GM21619 (cell line): ENCODE results near the gene NMRK1.

Source experiments
- ATAC-seq: cut with Tn5 transposase; IDR thresholded peaks from one replicate; pipeline ENCODE4 v1.9.1; 2021; ENCODE audit not compliant: unreplicated experiment

The NMRK1 gene

DNA sequence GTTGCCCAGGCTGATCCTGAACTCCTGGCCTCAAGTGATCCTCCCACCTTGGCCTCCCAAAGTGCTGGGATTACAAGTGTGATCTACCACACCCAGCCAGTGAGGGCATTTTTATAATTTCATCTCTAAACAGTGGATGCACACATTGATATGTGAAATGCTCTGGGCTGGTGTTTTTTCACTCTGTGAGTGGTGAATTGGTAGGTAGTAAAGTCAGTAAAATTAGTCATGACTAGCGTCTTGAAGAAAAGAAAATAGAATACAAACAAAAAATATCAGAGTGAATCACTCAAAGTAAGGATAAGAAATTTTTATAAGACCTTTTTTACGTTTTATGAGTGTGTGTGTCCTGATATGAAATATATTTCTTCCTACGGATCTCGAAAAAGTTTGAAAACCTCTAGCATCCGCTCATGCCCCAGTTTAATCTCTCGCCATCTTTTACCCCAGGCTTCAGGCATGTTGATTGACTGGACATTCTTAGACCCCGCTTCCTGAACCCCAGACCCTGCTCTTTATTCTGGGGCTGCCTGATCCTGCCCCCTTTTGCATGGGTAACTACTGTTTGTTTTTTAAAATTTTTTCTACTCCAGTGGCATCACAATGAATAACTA is 14.3 kb upstream of the NMRK1 start:
- no peak for ATAC-seq

GRCh38 chr9:75101004-75101588 is 13.1 kb upstream of the NMRK1 start:
- no peak for ATAC-seq

DNA sequence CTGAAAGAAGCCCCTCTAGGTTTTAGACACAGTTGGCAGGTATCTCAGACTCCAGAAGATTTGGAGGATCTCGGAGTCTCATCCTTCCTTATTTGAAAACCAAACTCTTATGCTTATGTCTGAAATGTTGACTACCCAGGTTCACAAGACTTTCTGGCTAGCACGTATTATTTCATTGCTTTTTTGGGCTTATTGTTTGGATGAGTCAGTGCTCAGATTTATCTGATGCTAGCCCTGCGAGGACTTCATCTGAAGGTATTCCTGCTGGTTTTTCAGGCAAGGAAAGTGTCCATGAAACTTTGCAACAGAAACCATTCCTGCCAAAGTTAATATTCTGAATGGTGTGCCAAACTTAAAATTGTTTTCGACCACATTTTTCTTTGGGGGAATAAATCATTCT is 8.8 kb upstream of the NMRK1 start:
- no peak for ATAC-seq

GRCh38 chr9:75092766-75093165 is 4.8 kb upstream of the NMRK1 start:
- no peak for ATAC-seq

GRCh38 chr9:75090579-75090978 is 2.6 kb upstream of the NMRK1 start:
- no peak for ATAC-seq

DNA sequence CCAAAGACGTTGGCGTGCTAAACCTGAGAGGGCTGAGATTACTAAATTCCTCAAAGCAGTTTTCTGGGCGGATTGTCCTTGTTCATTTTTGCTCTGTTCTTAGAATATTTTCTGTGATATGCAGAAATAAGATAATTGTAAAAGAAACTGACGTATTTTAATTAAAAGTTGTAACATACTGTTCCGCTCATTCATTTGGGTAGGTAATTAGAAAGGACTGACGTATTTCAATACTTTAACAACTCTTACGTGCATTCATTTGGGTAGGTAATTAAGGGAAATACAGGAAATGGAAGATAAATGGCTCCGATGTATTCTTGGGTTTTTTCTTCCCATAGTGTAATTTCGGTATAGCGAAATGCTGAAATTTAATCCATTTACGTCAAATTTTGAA is 1.4 kb upstream of the NMRK1 start:
- no peak for ATAC-seq

GRCh38 chr9:75088646-75089372 is 854 bp upstream of the NMRK1 start:
- ATAC-seq = peak; percentile 33

- peak; percentile 31 for ATAC-seq
Measured at GRCh38 chr9:75087289-75087823, 599 bp downstream of the NMRK1 start.

- no peak for ATAC-seq
Measured at GRCh38 chr9:75086541-75087288, 1.2 kb downstream of the NMRK1 start.

- ATAC-seq = no peak
Measured at GRCh38 chr9:75085640-75086039, 2.3 kb downstream of the NMRK1 start.

DNA sequence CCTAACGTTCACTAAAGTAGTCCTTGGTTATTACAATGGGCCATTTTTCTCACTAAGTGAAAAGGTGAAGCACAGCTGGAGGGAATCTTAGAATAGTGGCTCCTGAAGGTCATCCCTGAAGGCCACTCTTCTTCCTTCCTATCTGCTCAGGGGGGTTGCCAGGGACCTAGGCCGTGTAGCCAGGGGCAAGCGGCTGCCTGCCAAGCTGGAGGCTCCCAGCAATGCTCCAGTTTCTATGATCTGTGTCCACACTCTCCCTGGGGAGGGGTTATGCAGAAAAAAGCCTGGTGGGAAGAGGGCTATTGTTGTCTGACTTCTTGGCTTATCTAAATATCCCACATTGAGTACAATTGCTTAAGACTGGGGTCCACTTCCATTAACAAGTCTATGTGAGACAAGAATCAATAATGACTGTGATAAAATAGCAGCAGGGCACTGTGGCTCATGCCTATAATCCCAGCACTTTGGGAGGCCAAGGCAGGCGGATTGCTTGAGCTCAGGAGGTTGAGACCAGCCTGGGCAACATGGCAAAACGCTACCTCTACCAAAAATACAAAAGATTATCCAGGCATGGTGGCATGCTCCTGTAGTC is 3.8 kb downstream of the NMRK1 start:
- no peak for ATAC-seq

DNA sequence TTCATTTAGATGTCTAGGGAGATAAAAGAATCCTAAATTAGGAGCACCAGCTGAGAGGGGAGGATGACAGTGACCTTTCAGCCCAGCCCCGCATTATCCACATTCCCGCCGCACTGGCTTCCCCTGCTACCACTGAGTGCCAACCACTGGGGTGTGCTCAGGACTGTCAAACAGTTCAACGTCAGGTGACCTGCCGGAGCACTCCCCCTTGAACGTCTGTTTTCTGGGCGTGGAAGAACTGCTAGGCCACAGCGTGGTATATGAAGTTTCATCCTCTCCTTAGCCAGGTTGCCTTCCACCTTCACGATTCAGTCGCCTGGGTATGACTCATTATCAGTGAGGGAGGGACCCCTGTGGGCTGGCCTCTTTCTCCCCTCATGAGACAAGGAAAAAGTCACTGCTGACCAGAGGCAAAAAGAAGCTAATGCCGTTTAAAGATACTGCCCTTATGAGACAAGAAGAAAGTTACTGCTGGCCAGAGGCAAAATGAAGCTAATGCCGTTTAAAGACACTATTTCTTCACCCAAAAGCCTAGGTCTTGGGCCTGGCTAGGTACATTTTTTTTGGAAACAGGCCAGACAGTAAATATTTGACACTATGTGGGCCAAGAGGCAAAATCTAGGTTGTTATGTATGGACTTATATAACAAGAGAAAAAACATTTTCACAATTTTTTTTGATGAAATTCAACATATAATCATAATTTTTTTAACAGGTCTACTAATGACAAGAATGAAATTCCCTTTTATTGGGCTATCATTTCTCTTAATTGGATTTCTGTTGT is 4.6 kb downstream of the NMRK1 start:
- ATAC-seq = no peak

- no peak for ATAC-seq
Measured at GRCh38 chr9:75081632-75082031, 6.3 kb downstream of the NMRK1 start.

DNA sequence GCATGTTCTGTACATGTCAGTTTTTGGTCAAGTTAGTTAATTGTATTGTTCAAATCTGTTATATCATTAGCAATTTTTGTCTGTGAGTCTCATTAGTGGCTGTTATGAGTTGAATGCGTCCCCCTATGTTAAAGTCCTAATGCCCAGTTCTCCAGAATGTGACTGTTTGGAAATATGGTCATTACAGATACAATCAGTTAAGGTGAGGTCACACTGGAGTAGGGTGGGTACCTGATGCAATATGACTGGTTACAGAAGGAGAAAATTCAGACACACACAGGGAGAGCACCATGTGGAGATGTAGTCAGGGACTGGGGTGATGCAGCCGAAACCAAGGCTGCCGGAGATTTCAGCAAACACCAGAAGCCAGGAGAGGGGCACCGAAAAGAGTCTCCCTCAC is 15.1 kb downstream of the NMRK1 start:
- no peak for ATAC-seq

GRCh38 chr9:75071530-75072122 is 16.3 kb downstream of the NMRK1 start:
- ATAC-seq = no peak

DNA sequence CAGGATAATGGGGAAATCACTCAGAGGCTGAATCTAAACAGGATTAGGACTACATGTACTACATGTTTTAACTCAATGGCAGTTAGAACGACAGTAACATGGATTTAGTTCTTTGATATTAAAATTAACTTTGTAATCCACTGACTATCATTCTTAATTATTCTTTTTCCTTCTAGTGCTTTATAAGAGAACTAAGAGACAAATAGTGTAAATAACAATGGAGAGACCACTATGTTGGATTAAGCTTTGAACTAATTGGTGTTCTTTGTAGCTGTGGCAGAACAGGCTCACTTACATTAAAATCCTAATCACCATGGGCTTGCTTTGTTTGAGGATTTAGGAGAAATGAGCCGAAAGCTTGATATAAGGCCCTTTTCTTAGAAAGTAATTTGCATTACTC is 18.8 kb downstream of the NMRK1 start:
- no peak for ATAC-seq

DNA sequence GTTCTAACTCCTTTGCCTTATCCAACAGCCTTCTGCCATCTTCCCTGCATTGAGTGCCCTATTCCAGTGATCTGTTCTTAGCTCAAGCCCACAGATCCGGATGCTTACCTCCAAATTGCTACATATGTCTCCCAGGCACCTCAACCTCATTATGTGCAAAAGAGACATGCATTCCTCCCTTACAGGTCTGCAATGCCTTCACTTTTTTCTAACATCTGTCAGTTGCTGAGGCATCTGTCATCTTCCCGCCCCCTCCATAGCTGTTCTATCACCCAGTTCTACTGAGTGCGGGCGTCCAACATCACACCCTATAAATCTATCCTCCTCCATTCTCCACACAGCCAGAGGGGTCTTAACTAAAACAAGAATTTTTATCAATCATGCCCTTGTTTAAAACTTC is 20.1 kb downstream of the NMRK1 start:
- no peak for ATAC-seq

GRCh38 chr9:75065510-75065909 is 22.4 kb downstream of the NMRK1 start:
- ATAC-seq = no peak

- no peak for ATAC-seq
Measured at GRCh38 chr9:75064307-75065025, 23.5 kb downstream of the NMRK1 start.
